Measurements from ENCODE around the gene SLC36A1. TPM values are rescaled to one million over a fixed set of nuclear protein-coding genes. Genes with fewer than 3 reads are reported as not detected.
A peak's percentile ranks its signal among the peaks of the same experiment; 100 is the strongest.

The SLC36A1 gene
- total RNA-seq, 1 donor from 2014 or later: 4.4 TPM

- intact Hi-C loops (cut with DNase I): no loop called here
Measured at GRCh38 chr5:151509836-151510235, 62.4 kb downstream of the SLC36A1 start.

GRCh38 chr5:151517122-151517920 is 69.9 kb downstream of the SLC36A1 start:
- ATAC-seq (ENCODE audit: poor library complexity): no peak
- DNase-seq: no peak
- intact Hi-C loops (cut with DNase I): no loop called here

More at GRCh38 chr5:151509836-151510235, 62.4 kb downstream of the SLC36A1 start:
- no peak for DNase-seq
- ATAC-seq (ENCODE audit: poor library complexity): no peak

GRCh38 chr5:151520294-151520693 is 72.9 kb downstream of the SLC36A1 start:
- DNase-seq (no peak), ATAC-seq (ENCODE audit: poor library complexity) (peak; percentile 90)
- intact Hi-C loops (cut with DNase I): loop anchor here (2.0 kb wide), 1 partner anchor 133 kb away; no protein-coding TSS in a partner anchor

GRCh38 chr5:151522226-151522625 is 74.8 kb downstream of the SLC36A1 start:
- no peak for DNase-seq
- no peak for ATAC-seq (ENCODE audit: poor library complexity)
- intact Hi-C loops (cut with DNase I): no loop called here

GRCh38 chr5:151523335-151523734 is 75.9 kb downstream of the SLC36A1 start:
- intact Hi-C loops (cut with DNase I): no loop called here
- no peak for ATAC-seq (ENCODE audit: poor library complexity)
- DNase-seq: no peak

- DNase-seq (no peak), ATAC-seq (ENCODE audit: poor library complexity) (no peak)
- intact Hi-C loops (cut with DNase I): no loop called here
Measured at GRCh38 chr5:151528153-151528552, 80.8 kb downstream of the SLC36A1 start.

- no peak for DNase-seq
- ATAC-seq (ENCODE audit: poor library complexity): no peak
- intact Hi-C loops (cut with DNase I): no loop called here
Measured at GRCh38 chr5:151528996-151529395, 81.6 kb downstream of the SLC36A1 start.

GRCh38 chr5:151531581-151531980 is 84.2 kb downstream of the SLC36A1 start:
- ATAC-seq (ENCODE audit: poor library complexity) (no peak), DNase-seq (no peak)
- intact Hi-C loops (cut with DNase I): no loop called here

GRCh38 chr5:151532416-151532815 is 85.0 kb downstream of the SLC36A1 start:
- intact Hi-C loops (cut with DNase I): no loop called here
- ATAC-seq (ENCODE audit: poor library complexity) (no peak), DNase-seq (no peak)

GRCh38 chr5:151534350-151534749 is 86.9 kb downstream of the SLC36A1 start:
- intact Hi-C loops (cut with DNase I): no loop called here
- no peak for DNase-seq
- ATAC-seq (ENCODE audit: poor library complexity): no peak

GRCh38 chr5:151537044-151537443 is 89.6 kb downstream of the SLC36A1 start:
- DNase-seq (no peak), ATAC-seq (ENCODE audit: poor library complexity) (no peak)
- intact Hi-C loops (cut with DNase I): no loop called here

GRCh38 chr5:151541571-151541970 is 94.2 kb downstream of the SLC36A1 start:
- no peak for ATAC-seq (ENCODE audit: poor library complexity)
- no peak for DNase-seq
- intact Hi-C loops (cut with DNase I): no loop called here

Small RNA genes within 50 kb of the gene (microRNA-seq; reads per million reads assigned to microRNA genes)
- gene MIR6499: not detected

Other genes with a start within 250 kb of the SLC36A1 start
- gene CCDC69, start 223.5 kb upstream of the SLC36A1 start, total RNA-seq: 178 TPM
- gene GM2A, start 194.4 kb upstream of the SLC36A1 start, total RNA-seq: 26.2 TPM
- not detected for gene SLC36A3, start 143.8 kb upstream of the SLC36A1 start, total RNA-seq
- gene SLC36A2, start 100.0 kb upstream of the SLC36A1 start, total RNA-seq: 1.2 TPM
- gene FAT2, start 143.7 kb downstream of the SLC36A1 start, total RNA-seq: not detected
- gene SPARC, start 239.3 kb downstream of the SLC36A1 start, total RNA-seq: 435 TPM

All from Right ventricle myocardium superior (tissue), 1 donor.